Measurements from ENCODE around the gene PIGS. TPM values are rescaled to one million over a fixed set of nuclear protein-coding genes. Genes with fewer than 3 reads are reported as not detected.

The PIGS gene
- total and polyA plus RNA-seq, 2 of the 13 experiments (the other 11 are each of a cell fraction or from before 2014, with no cell fraction given): 31.7 to 42.6 TPM

DNA sequence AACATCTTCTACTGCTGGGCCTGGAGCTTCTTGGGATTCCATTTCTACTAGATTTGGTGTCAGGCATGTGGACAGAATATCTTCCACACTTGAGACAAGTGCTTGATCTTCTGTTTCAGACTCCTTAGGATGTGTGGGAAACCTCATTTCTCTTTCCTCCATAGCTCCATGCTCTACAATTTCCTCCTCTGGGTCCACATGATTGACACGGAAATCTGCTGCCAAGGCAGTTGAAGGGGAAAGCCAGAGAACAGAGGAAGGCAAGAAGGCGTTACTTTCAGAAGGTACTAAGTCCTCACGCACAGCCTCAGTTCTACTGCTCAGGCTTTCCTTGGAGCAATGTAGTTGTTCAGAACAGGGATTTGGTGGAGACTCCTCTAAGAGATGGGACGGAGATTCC is 20.9 kb upstream of the PIGS start:
- Histone ChIP-seq H3K27ac (ENCODE audit: extremely low read length, insufficient read depth, low read length) (no peak overlapping the region), H2AFZ (ENCODE audit: low read length) (no peak overlapping the region), H3K4me3 (replicated peaks in 1 of 3; ENCODE audit: insufficient read depth in 1 of 3, low read depth in 2 of 3, low read length in 3 of 3) (no peak overlapping the region), H4K20me1 (ENCODE audit: insufficient read depth, low read length) (no peaks in the 10 kb centered on the region), H3K36me3 (replicated peaks in 1 of 2; ENCODE audit: control insufficient read depth in 1 of 2, insufficient read depth in 2 of 2, low read length in 2 of 2) (peaks cover 17 to 43% of the 10 kb centered on the region in 2 experiments), H3K9ac (ENCODE audit: insufficient read depth, low read depth, low read length) (no peak overlapping the region), H3K27me3 (ENCODE audit: control insufficient read depth in 1 of 2, insufficient read depth in 2 of 2, low read length in 2 of 2) (no peaks in the 10 kb centered on the region), H3K4me1 (ENCODE audit: insufficient read depth, low read length) (peaks cover 3% of the 10 kb centered on the region), H3K9me3 (ENCODE audit: low read length) (no peaks in the 10 kb centered on the region), H3K79me2 (ENCODE audit: insufficient read depth, low read length) (peaks cover 3% of the 10 kb centered on the region), H3K4me2 (ENCODE audit: low read depth, low read length) (no peak overlapping the region)
- intact Hi-C loops (cut with micrococcal nuclease; ENCODE audit: unreplicated experiment) (no loop called here), in situ Hi-C loops (cut with HindIII; ENCODE audit: extremely low pct_ligation_motif_present, low pct_unique_long_range_greater_than_20kb) (no loop called here)
- DNase-seq (ENCODE audit: low spot score) (no peak), FAIRE-seq (no peak), ATAC-seq (no peak)
- TF ChIP-seq ZNF746 (CRISPR knock-in tag; IDR thresholded peaks at IDR 0.05): no peak
- TF ChIP-seq CENPX (CRISPR knock-in tag; IDR thresholded peaks at IDR 0.05): no peak
- no peak for TF ChIP-seq ZNF563 (CRISPR knock-in tag; IDR thresholded peaks at IDR 0.05)
- no peak for TF ChIP-seq TSC22D2 (CRISPR knock-in tag; IDR thresholded peaks at IDR 0.05; ENCODE audit: borderline replicate concordance)
- TF ChIP-seq TEAD3 (CRISPR knock-in tag; optimal IDR thresholded peaks at IDR 0.05; ENCODE audit: borderline replicate concordance): no peak
- no peak for TF ChIP-seq ZBTB8A (CRISPR knock-in tag; IDR thresholded peaks at IDR 0.05; ENCODE audit: borderline replicate concordance, low read depth)
- TF ChIP-seq ZNF891 (CRISPR knock-in tag; IDR thresholded peaks at IDR 0.05): no peak
- no peak for TF ChIP-seq ZNF7 (CRISPR knock-in tag; IDR thresholded peaks at IDR 0.05)
- TF ChIP-seq, protein P1, sequence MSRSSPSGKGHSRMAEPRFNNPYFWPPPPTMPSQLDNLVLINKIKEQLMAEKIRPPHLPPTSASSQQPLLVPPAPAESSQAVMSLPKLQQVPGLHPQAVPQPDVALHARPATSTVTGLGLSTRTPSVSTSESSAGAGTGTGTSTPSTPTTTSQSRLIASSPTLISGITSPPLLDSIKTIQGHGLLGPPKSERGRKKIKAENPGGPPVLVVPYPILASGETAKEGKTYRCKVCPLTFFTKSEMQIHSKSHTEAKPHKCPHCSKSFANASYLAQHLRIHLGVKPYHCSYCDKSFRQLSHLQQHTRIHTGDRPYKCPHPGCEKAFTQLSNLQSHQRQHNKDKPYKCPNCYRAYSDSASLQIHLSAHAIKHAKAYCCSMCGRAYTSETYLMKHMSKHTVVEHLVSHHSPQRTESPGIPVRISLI (CRISPR knock-in tag; IDR thresholded peaks at IDR 0.05; ENCODE audit: borderline replicate concordance): no peak
- TF ChIP-seq KLF15 (CRISPR knock-in tag; IDR thresholded peaks at IDR 0.05; ENCODE audit: borderline replicate concordance): no peak
- TF ChIP-seq ZNF205 (CRISPR knock-in tag; IDR thresholded peaks at IDR 0.05): no peak
- no peak for TF ChIP-seq ZNF546 (CRISPR knock-in tag; conservative IDR thresholded peaks at IDR 0.05)
- TF ChIP-seq NCOA1 (CRISPR knock-in tag; IDR thresholded peaks at IDR 0.05): no peak
- TF ChIP-seq SYNCRIP (IDR thresholded peaks at IDR 0.05; ENCODE audit: insufficient read depth, low read depth, low read length): no peak
- TF ChIP-seq AGO2 (optimal IDR thresholded peaks at IDR 0.05; ENCODE audit: low read depth, low read length): no peak
- no peak for TF ChIP-seq XBP1 (CRISPR knock-in tag; IDR thresholded peaks at IDR 0.05)
- TF ChIP-seq STAT5B (CRISPR knock-in tag; IDR thresholded peaks at IDR 0.05): no peak
- TF ChIP-seq ZMAT3 (CRISPR knock-in tag; conservative IDR thresholded peaks at IDR 0.05): no peak
- no peak for TF ChIP-seq ZSCAN22 (CRISPR knock-in tag; IDR thresholded peaks at IDR 0.05)
- 95% methylated on average over 4 of the region's 4 CpGs for WGBS (ENCODE audit: low lambda C conversion rate)
- BruUV-seq (replicated peaks): TSS peak; percentile 37
- ChIA-PET CTCF (ENCODE audit: low intra/inter-chr PET ratio, low total read pairs) (no interaction called here), POLR2A (no interaction called here)
